Fibroblast of the aortic adventitia (primary cell): ENCODE results near the gene SREBF1. TPM values are rescaled to one million over a fixed set of nuclear protein-coding genes. Genes with fewer than 3 reads are reported as not detected.

Experiments
- DNase-seq: peaks from one replicate; pipeline ENCODE4 v3.0.0-alpha.2; 2010; ENCODE audit warnings: low read depth
- H3K4me3 ChIP-seq: 2 replicates; pipeline ENCODE4 v1.5.1; 2011; ENCODE audit warnings: low read depth, mild to moderate bottlenecking, control low read depth, low read length, moderate library complexity
- total RNA-seq: library from RNA; depleted of rRNA; stranded (reverse); fragments of >200 nt; gene quantifications from 2 replicates; pipeline ENCODE4 v1.2.3, GENCODE V29; 2012; ENCODE audit warnings: low replicate concordance
- TF ChIP-seq, protein P1 (sequence below): IDR thresholded peaks from 2 replicates; pipeline ENCODE4 v1.5.1; 2011; ENCODE audit warnings: mild to moderate bottlenecking, low read length, control low read depth, inconsistent platforms; ENCODE audit not compliant: insufficient read depth

Gene SREBF1
- total RNA-seq, 1 donor: 48.7 TPM

DNA sequence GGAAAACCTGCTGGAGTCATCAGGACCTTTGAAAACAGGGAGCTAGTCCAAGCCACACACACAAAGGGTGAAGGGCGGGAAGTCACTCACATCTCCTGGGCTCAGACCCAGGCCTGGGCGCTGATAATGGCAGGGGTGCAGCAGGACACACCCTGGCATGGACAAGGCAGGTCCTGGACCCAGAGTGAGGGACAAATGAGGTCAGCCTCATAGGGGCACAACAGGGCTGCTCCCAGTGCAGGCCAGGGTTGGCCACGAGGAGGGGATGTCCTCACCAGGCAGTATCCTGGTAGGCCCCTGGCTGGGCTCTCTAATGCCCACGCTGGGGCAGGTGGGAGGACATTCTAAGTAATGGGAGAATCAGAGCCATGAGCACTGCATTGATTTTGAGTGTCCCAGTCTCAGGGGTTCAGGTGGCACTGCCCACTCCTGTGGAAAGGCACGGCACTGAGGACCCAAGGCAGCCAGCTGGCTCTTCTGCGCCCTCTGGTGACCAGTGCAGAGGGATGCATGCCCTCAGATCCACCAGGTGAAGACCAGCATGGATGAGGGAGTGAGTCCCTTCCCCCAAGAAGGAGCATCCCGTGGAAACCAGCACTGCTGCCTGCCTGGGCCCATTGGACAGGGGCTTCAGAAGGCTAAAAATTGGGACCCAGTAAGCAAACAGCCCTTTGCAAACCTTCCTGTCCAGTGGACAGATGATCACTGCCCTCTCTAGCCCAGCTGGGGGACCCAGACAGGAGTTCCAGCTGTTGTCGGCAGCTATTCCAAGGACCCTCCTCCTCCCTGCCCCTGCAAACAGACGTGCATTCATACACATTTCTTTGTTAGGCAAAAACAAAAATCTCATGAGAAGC lies 23.4 kb upstream of the SREBF1 start:
- DNase-seq: peak; percentile 62
- TF ChIP-seq, protein P1, sequence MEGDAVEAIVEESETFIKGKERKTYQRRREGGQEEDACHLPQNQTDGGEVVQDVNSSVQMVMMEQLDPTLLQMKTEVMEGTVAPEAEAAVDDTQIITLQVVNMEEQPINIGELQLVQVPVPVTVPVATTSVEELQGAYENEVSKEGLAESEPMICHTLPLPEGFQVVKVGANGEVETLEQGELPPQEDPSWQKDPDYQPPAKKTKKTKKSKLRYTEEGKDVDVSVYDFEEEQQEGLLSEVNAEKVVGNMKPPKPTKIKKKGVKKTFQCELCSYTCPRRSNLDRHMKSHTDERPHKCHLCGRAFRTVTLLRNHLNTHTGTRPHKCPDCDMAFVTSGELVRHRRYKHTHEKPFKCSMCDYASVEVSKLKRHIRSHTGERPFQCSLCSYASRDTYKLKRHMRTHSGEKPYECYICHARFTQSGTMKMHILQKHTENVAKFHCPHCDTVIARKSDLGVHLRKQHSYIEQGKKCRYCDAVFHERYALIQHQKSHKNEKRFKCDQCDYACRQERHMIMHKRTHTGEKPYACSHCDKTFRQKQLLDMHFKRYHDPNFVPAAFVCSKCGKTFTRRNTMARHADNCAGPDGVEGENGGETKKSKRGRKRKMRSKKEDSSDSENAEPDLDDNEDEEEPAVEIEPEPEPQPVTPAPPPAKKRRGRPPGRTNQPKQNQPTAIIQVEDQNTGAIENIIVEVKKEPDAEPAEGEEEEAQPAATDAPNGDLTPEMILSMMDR: peak; percentile 98
- H3K4me3 ChIP-seq: no peak overlapping the region

DNA sequence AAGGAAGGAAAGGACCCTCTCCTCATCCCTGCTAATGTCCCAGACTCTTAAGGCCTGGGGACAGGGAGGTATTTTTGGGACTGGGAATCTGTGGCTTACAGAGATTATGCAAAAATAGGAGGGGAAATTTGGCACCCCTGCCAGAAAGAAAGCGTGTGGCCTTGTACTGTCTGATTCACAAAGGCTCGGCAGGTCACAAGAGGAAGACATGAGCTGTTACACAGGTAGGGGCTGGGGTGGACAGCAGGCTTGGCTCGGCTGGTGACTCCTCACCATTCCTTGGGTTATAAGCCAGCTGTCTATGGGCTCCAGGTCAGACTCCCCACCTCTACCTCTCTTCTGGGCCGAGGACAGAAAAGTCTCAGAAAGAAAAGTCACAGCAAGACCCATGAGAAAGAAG lies 20.7 kb upstream of the SREBF1 start:
- no peak for DNase-seq
- TF ChIP-seq, protein P1: no peak
- no peak overlapping the region for H3K4me3 ChIP-seq

DNA sequence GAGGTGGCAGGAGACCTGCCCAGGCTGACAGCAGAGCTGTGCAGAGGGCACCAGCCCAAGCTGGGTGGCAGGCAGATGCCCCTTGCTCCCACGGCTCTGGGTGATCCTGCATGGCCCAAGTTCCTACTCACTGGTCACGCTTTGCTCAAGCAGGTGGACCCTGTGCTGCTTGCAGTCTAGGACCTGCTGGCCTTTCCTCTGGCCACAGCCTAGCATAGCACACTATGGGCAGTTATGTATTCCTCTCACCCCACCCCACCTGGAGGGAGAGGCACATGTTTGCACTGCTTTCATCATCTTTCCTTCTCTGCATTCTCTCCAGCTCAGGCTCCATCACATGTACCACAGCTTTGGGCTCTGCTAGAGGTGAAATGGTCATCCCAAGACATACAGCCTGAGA lies 19.6 kb upstream of the SREBF1 start:
- no peak for DNase-seq
- TF ChIP-seq, protein P1: no peak
- H3K4me3 ChIP-seq: no peak overlapping the region

DNA sequence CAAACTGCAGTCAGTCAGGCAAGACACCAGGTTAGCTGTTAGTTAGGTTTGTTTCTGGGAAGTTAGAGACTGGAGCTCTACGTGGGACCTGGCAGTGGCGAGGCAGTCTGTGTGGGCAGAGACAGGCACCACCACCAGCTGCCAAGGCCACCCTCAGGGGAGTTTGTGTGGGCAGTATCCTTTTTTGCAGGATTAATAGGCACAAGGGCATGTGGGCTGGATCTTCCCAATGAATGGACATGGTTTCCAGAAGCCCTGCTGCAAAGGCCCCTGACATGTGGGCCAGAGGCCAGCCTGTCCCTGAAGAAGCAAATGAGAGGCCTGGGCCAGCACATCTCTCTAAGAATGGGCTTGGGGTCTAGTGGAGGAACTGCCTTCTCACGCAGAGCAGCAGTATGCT lies 19.2 kb upstream of the SREBF1 start:
- no peak overlapping the region for H3K4me3 ChIP-seq
- TF ChIP-seq, protein P1: no peak
- DNase-seq: no peak

DNA sequence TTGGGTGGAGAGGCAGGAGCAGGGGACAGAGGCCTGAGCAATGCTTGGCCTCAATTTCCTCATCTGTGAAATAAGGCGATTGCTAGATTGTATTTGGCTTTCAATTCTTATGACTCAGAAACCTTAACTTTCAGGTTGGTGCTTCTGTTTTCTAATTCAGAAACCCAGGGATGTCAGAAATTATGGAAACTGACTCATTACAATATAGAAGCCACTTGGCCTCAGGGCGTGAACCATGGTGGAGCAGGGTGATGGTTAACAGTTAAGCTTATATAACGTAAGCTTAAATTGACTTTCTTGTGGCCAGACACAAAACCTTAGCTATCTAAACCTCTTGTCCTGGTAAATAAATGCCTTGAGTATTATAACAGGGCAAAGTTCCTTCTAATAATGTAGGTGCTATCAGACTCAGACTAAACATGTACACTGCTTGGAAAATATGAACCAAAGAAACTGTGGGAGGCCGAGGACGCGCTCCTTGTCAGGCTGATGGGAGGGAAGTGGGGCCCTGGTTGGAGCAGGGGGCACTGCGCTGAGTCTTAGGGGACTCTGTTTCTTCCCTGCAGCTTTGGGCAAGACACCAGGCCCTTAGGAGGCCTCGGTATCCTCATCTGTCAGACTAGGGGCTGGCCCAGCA lies 17.1 kb upstream of the SREBF1 start:
- TF ChIP-seq, protein P1: no peak
- H3K4me3 ChIP-seq: no peak overlapping the region
- DNase-seq: no peak

DNA sequence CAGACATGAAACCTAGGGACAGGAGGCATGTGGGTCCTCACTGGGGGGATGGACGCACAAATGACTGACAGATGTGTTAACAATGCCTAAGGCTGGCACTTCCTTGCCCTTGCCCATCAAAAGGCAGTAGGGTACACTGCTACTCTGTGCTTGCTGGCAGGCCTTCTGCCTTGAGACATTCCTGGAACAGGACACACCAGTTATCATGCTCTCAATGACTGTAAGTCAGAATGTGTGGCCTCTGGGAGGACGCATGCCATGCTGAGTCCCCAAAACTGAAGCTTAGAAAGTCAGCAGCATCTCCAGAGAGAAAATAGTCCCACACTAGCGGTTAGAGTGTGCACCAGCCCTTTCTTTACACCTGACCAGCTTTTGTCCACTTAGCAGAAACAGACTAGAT lies 16.1 kb upstream of the SREBF1 start:
- H3K4me3 ChIP-seq: no peak overlapping the region
- DNase-seq: no peak
- TF ChIP-seq, protein P1: no peak
